Endothelial cell of umbilical vein (primary cell): ENCODE data around the gene PTAFR. TPM values are rescaled to one million over a fixed set of nuclear protein-coding genes. Genes with fewer than 3 reads are reported as not detected.

ENCODE experiments used
- BruUV-seq: library from RNA; stranded (reverse); fragments of 400-500 nt; replicated peaks from 2 replicates; lab custom pipeline; 2021; lab: Mats Ljungman, UMichigan
- CTCF ChIA-PET: fragments of 300-600, 350-600 bp; sonication (Branson Sonifier 250); formaldehyde crosslinking; loops from one replicate; lab custom pipeline; 2021; ENCODE audit warnings: antibody characterized with exemption, inconsistent platforms; lab: Charles Lee
- POLR2A ChIA-PET: fragments of 300-600, 350-600 bp; sonication (Branson Sonifier 250); formaldehyde crosslinking; loops from one replicate; lab custom pipeline; 2021; ENCODE audit warnings: antibody characterized with exemption, inconsistent platforms; lab: Charles Lee
- DNase-seq: peaks from one replicate; pipeline ENCODE4 v3.0.0-alpha.2; 2011; ENCODE audit warnings: low read depth, low spot score
- FAIRE-seq: peaks from 2 replicates; lab custom pipeline; 2011; peaks lifted over from hg19 to GRCh38; lab: Jason Lieb, UNC
- H2AFZ ChIP-seq: 2 replicates; pipeline ENCODE4 v1.6.0; 2012; ENCODE audit warnings: low read depth, low read length, control low read depth, inconsistent platforms
- H3K27ac ChIP-seq: 2 replicates; pipeline ENCODE4 v1.5.1; 2011; ENCODE audit warnings: low read depth, mild to moderate bottlenecking, control low read depth, low read length, moderate library complexity; ENCODE audit not compliant: insufficient read depth
- H3K27me3 ChIP-seq, 2 experiments: 2 replicates each; pipeline versions ENCODE4 v1.6.0 to v1.6.1; 2011; ENCODE audit warnings: low read length in 2 of 2, mixed read lengths in 1 of 2; ENCODE audit not compliant: control insufficient read depth in 2 of 2, insufficient read depth in 2 of 2
- H3K36me3 ChIP-seq, 2 experiments: 2 replicates in 1 of 2; 3 replicates in 1 of 2; pipeline ENCODE4 v1.5.1; 2011; ENCODE audit warnings: low read length in 2 of 2, mild to moderate bottlenecking in 1 of 2, moderate library complexity in 1 of 2; ENCODE audit not compliant: control insufficient read depth in 2 of 2, insufficient read depth in 2 of 2; ENCODE audit errors: extremely low read depth in 1 of 2
- H3K4me1 ChIP-seq: 3 replicates; pipeline ENCODE4 v1.5.1; 2011; ENCODE audit warnings: mild to moderate bottlenecking, low read length; ENCODE audit not compliant: control insufficient read depth, insufficient read depth; ENCODE audit errors: extremely low read depth
- H3K4me2 ChIP-seq: 2 replicates; pipeline ENCODE4 v1.6.1; 2011; ENCODE audit warnings: low read length, control low read depth, mixed read lengths; ENCODE audit not compliant: insufficient read depth
- H3K4me3 ChIP-seq, 3 experiments: fragments of 200-600 bp in 1 of 3; sonication (generic), shearing (Covaris generic) in 1 of 3; replicated peaks in 1 of 3; 2 replicates each; pipeline ENCODE4 v1.5.1; 2011 to 2016; ENCODE audit warnings: control low read depth in 3 of 3, low read length in 3 of 3, mild to moderate bottlenecking in 2 of 3, inconsistent platforms in 1 of 3, low read depth in 1 of 3, moderate library complexity in 1 of 3; ENCODE audit not compliant: insufficient read depth in 1 of 3
- H3K79me2 ChIP-seq: 2 replicates; pipeline ENCODE4 v1.6.0; 2012; ENCODE audit warnings: low read length, inconsistent platforms; ENCODE audit not compliant: control insufficient read depth, insufficient read depth
- H3K9ac ChIP-seq: replicated peaks from 2 replicates; pipeline ENCODE3; 2011; ENCODE audit warnings: low read length, control low read depth; ENCODE audit not compliant: insufficient read depth; ENCODE audit errors: extremely low read depth
- H3K9me1 ChIP-seq: replicated peaks from 3 replicates; pipeline ENCODE4 v1.6.0; 2011; ENCODE audit warnings: mild to moderate bottlenecking, low read length; ENCODE audit not compliant: control insufficient read depth, insufficient read depth; ENCODE audit errors: extremely low read depth
- H3K9me3 ChIP-seq: replicated peaks from 2 replicates; pipeline ENCODE4 v1.5.1; 2012; ENCODE audit warnings: low read length, inconsistent platforms; ENCODE audit not compliant: control insufficient read depth, insufficient read depth
- H4K20me1 ChIP-seq: replicated peaks from 2 replicates; pipeline ENCODE3; 2011; ENCODE audit warnings: mild to moderate bottlenecking, low read length; ENCODE audit not compliant: control insufficient read depth, insufficient read depth; ENCODE audit errors: extremely low read depth
- EZH2 ChIP-seq: IDR thresholded peaks from 2 replicates; pipeline ENCODE4 v1.6.1; 2012; ENCODE audit warnings: borderline replicate concordance, low read depth, mild to moderate bottlenecking, moderate library complexity, low read length, inconsistent platforms; ENCODE audit not compliant: severe bottlenecking
- FOS ChIP-seq: IDR thresholded peaks from 2 replicates; pipeline ENCODE4 v1.6.1; 2011; ENCODE audit warnings: mild to moderate bottlenecking, low read length, moderate library complexity, borderline replicate concordance; ENCODE audit not compliant: insufficient read depth
- JUN ChIP-seq: IDR thresholded peaks from 2 replicates; pipeline ENCODE4 v1.6.1; 2011; ENCODE audit warnings: borderline replicate concordance, low read depth; ENCODE audit not compliant: insufficient read length, insufficient read depth
- MAX ChIP-seq: IDR thresholded peaks from 2 replicates; pipeline ENCODE4 v1.6.1; 2011; ENCODE audit not compliant: insufficient read depth, insufficient read length
- MYC ChIP-seq: IDR thresholded peaks from one replicate; pipeline ENCODE4 v1.6.1; 2011; ENCODE audit warnings: mild to moderate bottlenecking, low read depth, low read length
- POLR2A ChIP-seq: IDR thresholded peaks from 2 replicates; pipeline ENCODE4 v1.6.1; 2012; ENCODE audit warnings: low read depth, mild to moderate bottlenecking, control low read depth, low read length
- POLR2AphosphoS5 ChIP-seq: IDR thresholded peaks from 2 replicates; pipeline ENCODE4 v1.6.1; 2012; ENCODE audit warnings: low read depth, mild to moderate bottlenecking, control low read depth, low read length, moderate library complexity; ENCODE audit not compliant: insufficient read depth
- dilution Hi-C: fragments of 300-500 bp; cut with MboI; formaldehyde crosslinking; loops from one replicate; pipeline ENCODE4 v1.15.0; 2019; ENCODE audit warnings: low sequenced_read_pairs; ENCODE audit not compliant: extremely low pct_ligation_motif_present
- intact Hi-C: fragments of 100-400 bp; cut with micrococcal nuclease; formaldehyde crosslinking; loops from one replicate; pipeline ENCODE4 v1.10.0; 2022
- polyA plus RNA-seq, 4 experiments: library from polyadenylated mRNA; depleted of rRNA in 3 of 4; stranded (reverse) in 3 of 4; unstranded in 1 of 4; fragments of >200 nt; gene quantifications; 2 replicates each; pipeline versions ENCODE4 v1.2.1 to v1.2.3, GENCODE V29; 2011 to 2012; ENCODE audit warnings: missing spikeins in 1 of 4
- total RNA-seq: library from RNA; stranded (reverse); gene quantifications from 2 replicates; pipeline ENCODE4 v1.2.3, GENCODE V29; 2021
- TF ChIP-seq, protein P1 (sequence below), 2 donors: IDR thresholded peaks; 1 replicate in 1 of 2; 2 replicates in 1 of 2; pipeline ENCODE4 v1.5.1; 2011; ENCODE audit warnings: low read length in 2 of 2, mild to moderate bottlenecking in 2 of 2, moderate library complexity in 2 of 2, control low read depth in 1 of 2, inconsistent platforms in 1 of 2, low read depth in 1 of 2; ENCODE audit not compliant: insufficient read depth in 1 of 2; ENCODE audit errors: extremely low read depth in 1 of 2

Gene PTAFR
- total and polyA plus RNA-seq, 2 donors (not counting 3 experiments of a cell fraction or from before 2014, with no cell fraction given): 0.20 to 0.32 TPM

GRCh38 chr1:28122183-28122582, 54.3 kb downstream of the PTAFR start:
- TF ChIP-seq EZH2 (no peak), POLR2A (no peak), MYC (no peak), JUN (no peak), MAX (no peak)
- TF ChIP-seq, protein P1, sequence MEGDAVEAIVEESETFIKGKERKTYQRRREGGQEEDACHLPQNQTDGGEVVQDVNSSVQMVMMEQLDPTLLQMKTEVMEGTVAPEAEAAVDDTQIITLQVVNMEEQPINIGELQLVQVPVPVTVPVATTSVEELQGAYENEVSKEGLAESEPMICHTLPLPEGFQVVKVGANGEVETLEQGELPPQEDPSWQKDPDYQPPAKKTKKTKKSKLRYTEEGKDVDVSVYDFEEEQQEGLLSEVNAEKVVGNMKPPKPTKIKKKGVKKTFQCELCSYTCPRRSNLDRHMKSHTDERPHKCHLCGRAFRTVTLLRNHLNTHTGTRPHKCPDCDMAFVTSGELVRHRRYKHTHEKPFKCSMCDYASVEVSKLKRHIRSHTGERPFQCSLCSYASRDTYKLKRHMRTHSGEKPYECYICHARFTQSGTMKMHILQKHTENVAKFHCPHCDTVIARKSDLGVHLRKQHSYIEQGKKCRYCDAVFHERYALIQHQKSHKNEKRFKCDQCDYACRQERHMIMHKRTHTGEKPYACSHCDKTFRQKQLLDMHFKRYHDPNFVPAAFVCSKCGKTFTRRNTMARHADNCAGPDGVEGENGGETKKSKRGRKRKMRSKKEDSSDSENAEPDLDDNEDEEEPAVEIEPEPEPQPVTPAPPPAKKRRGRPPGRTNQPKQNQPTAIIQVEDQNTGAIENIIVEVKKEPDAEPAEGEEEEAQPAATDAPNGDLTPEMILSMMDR (IDR thresholded peaks at IDR 0.05; ENCODE audit: extremely low read depth in 1 of 2, insufficient read depth in 1 of 2, low read depth in 1 of 2, low read length in 2 of 2): no peak
- H3K36me3 ChIP-seq: no peaks in the 10 kb centered on the region
- no peak overlapping the region for H3K9ac ChIP-seq
- H3K27me3 ChIP-seq: peaks cover 4 to 10% of the 10 kb centered on the region in 2 experiments
- no peaks in the 10 kb centered on the region for H3K9me1 ChIP-seq
- no peaks in the 10 kb centered on the region for H3K9me3 ChIP-seq
- no peak overlapping the region for H3K4me2 ChIP-seq
- H2AFZ ChIP-seq: no peak overlapping the region
- BruUV-seq: no TSS peak
- intact Hi-C loops: no loop called here
- DNase-seq (no peak), FAIRE-seq (no peak)
- ChIA-PET CTCF (no interaction called here), POLR2A (no interaction called here)
- H3K27ac ChIP-seq: no peak overlapping the region
- dilution Hi-C loops: no loop called here
- H3K4me1 ChIP-seq: no peaks in the 10 kb centered on the region
- H4K20me1 ChIP-seq: no peaks in the 10 kb centered on the region
- H3K4me3 ChIP-seq: no peak overlapping the region
- no peaks in the 10 kb centered on the region for H3K79me2 ChIP-seq

- H3K27ac ChIP-seq: no peak overlapping the region
- H3K27me3 ChIP-seq: no peaks in the 10 kb centered on the region
- intact Hi-C loops: no loop called here
- TF ChIP-seq FOS: no peak
- TF ChIP-seq, protein P1 (IDR thresholded peaks at IDR 0.05; ENCODE audit: extremely low read depth in 1 of 2, insufficient read depth in 1 of 2, low read depth in 1 of 2, low read length in 2 of 2): no peak
- TF ChIP-seq POLR2AphosphoS5: no peak
- dilution Hi-C loops: no loop called here
- no peaks in the 10 kb centered on the region for H4K20me1 ChIP-seq
- no peak overlapping the region for H3K4me2 ChIP-seq
- no peaks in the 10 kb centered on the region for H3K4me1 ChIP-seq
- H3K9me3 ChIP-seq: no peaks in the 10 kb centered on the region
- no TSS peak for BruUV-seq
- DNase-seq: no peak
- POLR2A ChIA-PET: no interaction called here
- no peak for FAIRE-seq
- CTCF ChIA-PET: no interaction called here
- no peak overlapping the region for H2AFZ ChIP-seq
- H3K36me3 ChIP-seq: no peaks in the 10 kb centered on the region
- H3K9me1 ChIP-seq: no peaks in the 10 kb centered on the region
- H3K4me3 ChIP-seq: no peak overlapping the region
- H3K79me2 ChIP-seq: no peaks in the 10 kb centered on the region
- H3K9ac ChIP-seq: no peak overlapping the region
Measured at GRCh38 chr1:28119556-28119955, 56.9 kb downstream of the PTAFR start.
